ENCODE data around the gene SLC16A14.

Gene SLC16A14

GRCh38 chr2:230053753-230054478, 14.8 kb downstream of the SLC16A14 start:
- Mint-ChIP-seq H3K9me3 (no peaks in the 10 kb centered on the region), H3K36me3 (peaks cover 0 to 3% of the 10 kb centered on the region in 2 donors), H3K4me1 (peaks cover 10 to 23% of the 10 kb centered on the region in 2 donors), H3K27me3 (no peaks in the 10 kb centered on the region), H3K27ac (no peak overlapping the region), H3K4me3 (no peak overlapping the region)
- DNase-seq, result no peak
- ATAC-seq (replicated peaks), result peak; percentile 60 to 74

GRCh38 chr2:230052299-230052698, 16.4 kb downstream of the SLC16A14 start:
- Mint-ChIP-seq H3K4me3 (peak overlapping the region in 1 of 2 donors; percentile 17), H3K27me3 (no peaks in the 10 kb centered on the region), H3K27ac (peak overlapping the region; percentile 42), H3K4me1 (peaks cover 10 to 27% of the 10 kb centered on the region in 2 donors), H3K36me3 (no peaks in the 10 kb centered on the region), H3K9me3 (no peaks in the 10 kb centered on the region)
- DNase-seq, result no peak
- ATAC-seq (replicated peaks), result peak; percentile 76 to 85

GRCh38 chr2:230050136-230050535, 18.6 kb downstream of the SLC16A14 start:
- Mint-ChIP-seq H3K27me3 (no peaks in the 10 kb centered on the region), H3K9me3 (no peaks in the 10 kb centered on the region), H3K4me1 (peaks cover 10 to 27% of the 10 kb centered on the region in 2 donors), H3K4me3 (no peak overlapping the region), H3K36me3 (no peaks in the 10 kb centered on the region), H3K27ac (no peak overlapping the region)
- DNase-seq, result no peak
- ATAC-seq (replicated peaks), result no peak

- Mint-ChIP-seq H3K9me3 (no peaks in the 10 kb centered on the region), H3K27ac (no peak overlapping the region), H3K36me3 (peaks cover 0 to 2% of the 10 kb centered on the region in 2 donors), H3K27me3 (no peaks in the 10 kb centered on the region), H3K4me1 (peaks cover 3 to 14% of the 10 kb centered on the region in 2 donors), H3K4me3 (no peak overlapping the region)
- DNase-seq (no peak), ATAC-seq (replicated peaks) (no peak)
Observed at GRCh38 chr2:230048010-230048671, 20.6 kb downstream of the SLC16A14 start.

DNA sequence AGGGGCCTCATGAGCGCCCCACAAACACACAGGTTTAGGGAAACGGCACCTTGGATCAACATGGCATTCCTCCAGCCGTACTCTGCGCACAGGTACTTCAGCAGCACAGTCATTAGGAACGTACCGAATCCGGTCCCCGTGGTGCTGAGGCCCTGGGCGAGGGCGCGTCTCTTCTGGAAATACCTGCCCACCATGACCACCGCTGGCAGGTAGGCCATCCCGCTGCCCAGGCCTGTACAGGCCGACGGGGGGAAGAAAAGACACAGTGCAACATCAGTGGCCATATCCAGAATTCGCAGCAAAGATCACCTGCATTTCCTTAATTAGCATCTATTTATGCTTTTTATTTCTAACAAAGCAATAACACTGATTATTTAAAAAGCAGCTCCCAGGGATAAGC, 22.2 kb downstream of the SLC16A14 start:
- no peak overlapping the region for H3K4me3 Mint-ChIP-seq
- H3K4me1 Mint-ChIP-seq, result peaks cover 0 to 4% of the 10 kb centered on the region in 2 donors

GRCh38 chr2:230043461-230043860, 25.3 kb downstream of the SLC16A14 start:
- ATAC-seq (replicated peaks) (no peak), DNase-seq (no peak)
- Mint-ChIP-seq H3K36me3 (peaks cover 0 to 2% of the 10 kb centered on the region in 2 donors), H3K4me3 (no peak overlapping the region), H3K4me1 (peaks cover 0 to 3% of the 10 kb centered on the region in 2 donors), H3K27ac (no peak overlapping the region), H3K27me3 (no peaks in the 10 kb centered on the region), H3K9me3 (no peaks in the 10 kb centered on the region)

More for the DNA sequence above, 22.2 kb downstream of the SLC16A14 start:
- DNase-seq, result no peak
- Mint-ChIP-seq H3K27me3 (no peaks in the 10 kb centered on the region), H3K36me3 (peaks cover 0 to 2% of the 10 kb centered on the region in 2 donors), H3K27ac (no peak overlapping the region), H3K9me3 (no peaks in the 10 kb centered on the region)
- no peak for ATAC-seq (replicated peaks)

DNA sequence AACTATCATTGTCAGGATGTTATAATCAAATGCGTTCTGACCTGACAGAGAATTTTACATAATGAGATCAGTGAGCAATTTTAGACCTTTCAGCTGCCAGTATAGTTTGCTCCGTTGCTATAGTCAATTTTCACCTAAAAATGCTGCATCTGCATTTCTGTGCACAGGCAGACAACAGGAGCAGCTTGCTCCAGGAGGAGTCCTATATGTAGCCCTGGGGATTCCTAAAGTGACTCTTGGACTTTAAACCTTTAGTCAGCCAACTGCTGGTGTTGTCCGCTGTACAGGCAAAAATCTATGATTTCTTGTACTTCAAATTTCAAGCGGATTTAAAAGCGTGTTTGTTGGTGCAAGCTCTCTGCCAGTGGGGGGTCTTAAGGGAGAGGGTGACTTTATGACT, 25.7 kb downstream of the SLC16A14 start:
- peaks cover 0 to 2% of the 10 kb centered on the region in 2 donors for H3K36me3 Mint-ChIP-seq
- H3K4me1 Mint-ChIP-seq, result no peaks in the 10 kb centered on the region
- no peaks in the 10 kb centered on the region for H3K27me3 Mint-ChIP-seq
- H3K4me3 Mint-ChIP-seq, result no peak overlapping the region
- no peaks in the 10 kb centered on the region for H3K9me3 Mint-ChIP-seq
- no peak for DNase-seq
- no peak for ATAC-seq (replicated peaks)
- no peak overlapping the region for H3K27ac Mint-ChIP-seq

DNA sequence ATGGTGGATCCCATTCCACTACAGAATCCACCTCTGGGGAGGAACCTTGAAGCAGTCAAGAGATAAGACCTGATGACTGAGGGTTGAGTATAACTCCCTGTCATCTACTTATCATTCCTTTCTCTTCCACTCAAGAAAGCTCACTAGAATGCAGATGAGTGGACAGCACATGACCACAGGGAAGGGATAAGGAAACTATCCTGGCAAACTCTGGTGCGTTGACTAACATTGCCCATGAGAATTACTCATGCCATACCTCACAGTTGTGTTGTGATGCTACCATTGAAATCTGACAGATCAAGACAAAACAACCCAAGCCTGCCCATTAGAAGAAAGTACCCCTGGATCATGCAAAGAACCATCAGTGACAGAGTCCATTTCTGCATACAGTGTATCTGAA, 26.5 kb downstream of the SLC16A14 start:
- H3K27ac Mint-ChIP-seq, result no peak overlapping the region
- H3K4me1 Mint-ChIP-seq, result no peaks in the 10 kb centered on the region
- no peak for ATAC-seq (replicated peaks)
- H3K4me3 Mint-ChIP-seq, result no peak overlapping the region
- no peak for DNase-seq
- H3K9me3 Mint-ChIP-seq, result no peaks in the 10 kb centered on the region
- no peaks in the 10 kb centered on the region for H3K27me3 Mint-ChIP-seq
- H3K36me3 Mint-ChIP-seq, result peaks cover 0 to 2% of the 10 kb centered on the region in 2 donors

DNA sequence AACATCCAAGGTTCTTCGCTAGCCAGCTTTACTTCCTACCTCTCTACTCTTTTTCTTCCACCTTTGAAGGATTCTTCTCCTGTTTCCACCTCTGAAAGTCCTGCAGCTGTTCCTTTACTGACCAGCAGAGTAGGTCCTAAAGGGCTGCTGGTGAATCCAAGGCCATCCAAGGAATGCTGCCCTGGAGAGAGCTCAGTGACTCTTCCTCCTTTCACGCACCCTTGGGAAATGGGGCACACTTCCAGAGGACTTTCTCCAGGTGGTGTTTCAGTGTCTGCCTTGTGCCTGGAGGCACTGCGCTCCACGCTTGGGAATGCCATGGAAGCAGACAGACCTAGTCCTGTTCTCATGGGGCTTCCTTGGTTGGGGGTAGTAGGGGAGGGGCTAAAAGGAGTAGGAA, 45.4 kb downstream of the SLC16A14 start:
- no peaks in the 10 kb centered on the region for H3K36me3 Mint-ChIP-seq
- H3K9me3 Mint-ChIP-seq, result no peaks in the 10 kb centered on the region
- H3K4me1 Mint-ChIP-seq, result no peaks in the 10 kb centered on the region
- H3K4me3 Mint-ChIP-seq, result no peak overlapping the region
- H3K27me3 Mint-ChIP-seq, result no peaks in the 10 kb centered on the region
- H3K27ac Mint-ChIP-seq, result no peak overlapping the region
- ATAC-seq (replicated peaks), result no peak
- DNase-seq, result no peak

- H3K9me3 Mint-ChIP-seq, result no peaks in the 10 kb centered on the region
- H3K27ac Mint-ChIP-seq, result no peak overlapping the region
- H3K36me3 Mint-ChIP-seq, result no peaks in the 10 kb centered on the region
- H3K27me3 Mint-ChIP-seq, result no peaks in the 10 kb centered on the region
- H3K4me1 Mint-ChIP-seq, result no peaks in the 10 kb centered on the region
- H3K4me3 Mint-ChIP-seq, result no peak overlapping the region
- DNase-seq, result no peak
- no peak for ATAC-seq (replicated peaks)
Observed at GRCh38 chr2:230019742-230020141, 49.0 kb downstream of the SLC16A14 start.

DNA sequence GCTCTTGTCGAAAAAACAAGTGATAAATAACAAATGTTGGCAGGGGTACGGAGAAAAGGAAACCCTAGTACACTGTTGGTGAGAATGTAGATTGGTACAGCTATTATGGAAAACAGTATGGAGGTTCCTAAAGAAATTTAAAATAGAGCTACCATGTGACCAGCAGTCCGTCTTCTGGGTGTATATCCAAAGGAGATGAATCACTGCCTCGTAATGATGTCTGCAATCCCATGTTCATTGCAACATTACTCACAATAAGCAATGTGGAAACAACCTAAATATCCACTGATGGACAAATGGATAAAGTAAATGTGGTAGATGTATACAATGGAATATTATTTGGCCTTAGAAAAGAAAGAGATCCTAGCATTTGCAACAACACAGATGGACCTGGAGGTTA, 50.6 kb downstream of the SLC16A14 start:
- H3K27me3 Mint-ChIP-seq, result no peaks in the 10 kb centered on the region
- no peaks in the 10 kb centered on the region for H3K9me3 Mint-ChIP-seq
- ATAC-seq (replicated peaks) (no peak), DNase-seq (no peak)
- no peaks in the 10 kb centered on the region for H3K36me3 Mint-ChIP-seq
- no peak overlapping the region for H3K4me3 Mint-ChIP-seq
- no peaks in the 10 kb centered on the region for H3K4me1 Mint-ChIP-seq
- H3K27ac Mint-ChIP-seq, result no peak overlapping the region

- Mint-ChIP-seq H3K36me3 (no peaks in the 10 kb centered on the region), H3K4me1 (no peaks in the 10 kb centered on the region)
Observed at GRCh38 chr2:230016844-230017243, 51.9 kb downstream of the SLC16A14 start.

GRCh38 chr2:230012267-230012884, 56.3 kb downstream of the SLC16A14 start:
- no peak for ATAC-seq (replicated peaks)
- no peak for DNase-seq
- no peaks in the 10 kb centered on the region for H3K27me3 Mint-ChIP-seq
- H3K9me3 Mint-ChIP-seq, result no peaks in the 10 kb centered on the region
- no peak overlapping the region for H3K4me3 Mint-ChIP-seq
- peaks cover 3 to 13% of the 10 kb centered on the region in 2 donors for H3K4me1 Mint-ChIP-seq
- no peaks in the 10 kb centered on the region for H3K36me3 Mint-ChIP-seq
- no peak overlapping the region for H3K27ac Mint-ChIP-seq

More at GRCh38 chr2:230016844-230017243, 51.9 kb downstream of the SLC16A14 start:
- Mint-ChIP-seq H3K27me3 (no peaks in the 10 kb centered on the region), H3K9me3 (no peaks in the 10 kb centered on the region), H3K27ac (no peak overlapping the region), H3K4me3 (no peak overlapping the region)
- ATAC-seq (replicated peaks), result no peak
- DNase-seq, result no peak

- DNase-seq (no peak), ATAC-seq (replicated peaks) (no peak)
- H3K36me3 Mint-ChIP-seq, result no peaks in the 10 kb centered on the region
- peaks cover 3 to 13% of the 10 kb centered on the region in 2 donors for H3K4me1 Mint-ChIP-seq
- no peaks in the 10 kb centered on the region for H3K9me3 Mint-ChIP-seq
- no peak overlapping the region for H3K4me3 Mint-ChIP-seq
- H3K27me3 Mint-ChIP-seq, result no peaks in the 10 kb centered on the region
- no peak overlapping the region for H3K27ac Mint-ChIP-seq
Observed at GRCh38 chr2:230011617-230012016, 57.1 kb downstream of the SLC16A14 start.

DNA sequence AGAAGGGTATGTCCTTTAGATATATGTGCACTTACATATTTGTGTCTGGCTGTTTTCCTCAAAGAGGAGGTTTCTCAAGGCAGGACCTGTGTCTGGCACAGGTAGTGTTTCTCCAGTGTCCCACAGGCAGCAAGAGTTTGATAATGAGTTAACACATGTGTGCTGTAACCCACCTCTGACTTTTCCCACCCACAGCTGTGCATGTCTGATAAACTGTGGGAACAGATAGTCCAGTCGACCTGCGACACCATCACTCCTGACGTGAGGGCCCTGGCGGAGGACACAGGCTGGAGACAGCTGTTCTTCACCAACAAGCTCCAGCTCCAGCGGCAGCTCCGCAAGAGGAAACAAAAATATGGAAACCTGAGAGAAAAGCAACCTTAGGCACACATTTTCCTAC, 58.2 kb downstream of the SLC16A14 start:
- H3K9me3 Mint-ChIP-seq, result no peaks in the 10 kb centered on the region
- DNase-seq, result no peak
- no peak overlapping the region for H3K27ac Mint-ChIP-seq
- no peaks in the 10 kb centered on the region for H3K27me3 Mint-ChIP-seq
- no peak for ATAC-seq (replicated peaks)
- peaks cover 3 to 13% of the 10 kb centered on the region in 2 donors for H3K4me1 Mint-ChIP-seq
- H3K4me3 Mint-ChIP-seq, result no peak overlapping the region
- no peaks in the 10 kb centered on the region for H3K36me3 Mint-ChIP-seq
